Measurements from ENCODE around the gene CDH13.

DNA sequence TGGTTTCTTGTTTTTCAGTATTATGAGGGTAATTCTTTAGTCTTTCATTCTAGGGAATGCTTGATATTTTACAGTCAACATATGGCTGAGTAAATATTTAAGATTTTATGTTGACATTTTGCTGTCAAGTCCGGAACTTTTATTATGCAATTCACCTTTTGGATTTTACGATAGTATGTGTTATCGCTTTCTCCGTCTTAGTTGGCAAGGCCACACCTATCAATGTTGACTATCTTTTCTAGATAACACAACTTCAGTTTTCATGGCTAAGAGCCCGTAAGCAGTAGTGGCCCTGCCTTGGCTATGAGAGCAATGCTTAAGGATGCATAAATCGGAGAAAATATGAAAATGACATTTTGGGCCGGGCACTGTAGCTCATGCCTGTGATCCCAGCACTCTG is 39.5 kb upstream of the CDH13 start:
- TF ChIP-seq EGR1 (IDR thresholded peaks at IDR 0.05; ENCODE audit: borderline replicate concordance, low read depth, low read length) (no peak), EZH2 (IDR thresholded peaks at IDR 0.05; ENCODE audit: low read depth, low read length, severe bottlenecking) (no peak), POLR2A (IDR thresholded peaks at IDR 0.05; ENCODE audit: control extremely low read depth in 1 of 2, low read depth in 2 of 2, low read length in 2 of 2) (no peak), ASH2L (IDR thresholded peaks at IDR 0.05; ENCODE audit: low read length) (no peak), SRF (IDR thresholded peaks at IDR 0.05; ENCODE audit: low read depth, low read length) (no peak), YY1 (IDR thresholded peaks at IDR 0.05; ENCODE audit: low read depth, low read length) (no peak)
- TF ChIP-seq, protein P1, sequence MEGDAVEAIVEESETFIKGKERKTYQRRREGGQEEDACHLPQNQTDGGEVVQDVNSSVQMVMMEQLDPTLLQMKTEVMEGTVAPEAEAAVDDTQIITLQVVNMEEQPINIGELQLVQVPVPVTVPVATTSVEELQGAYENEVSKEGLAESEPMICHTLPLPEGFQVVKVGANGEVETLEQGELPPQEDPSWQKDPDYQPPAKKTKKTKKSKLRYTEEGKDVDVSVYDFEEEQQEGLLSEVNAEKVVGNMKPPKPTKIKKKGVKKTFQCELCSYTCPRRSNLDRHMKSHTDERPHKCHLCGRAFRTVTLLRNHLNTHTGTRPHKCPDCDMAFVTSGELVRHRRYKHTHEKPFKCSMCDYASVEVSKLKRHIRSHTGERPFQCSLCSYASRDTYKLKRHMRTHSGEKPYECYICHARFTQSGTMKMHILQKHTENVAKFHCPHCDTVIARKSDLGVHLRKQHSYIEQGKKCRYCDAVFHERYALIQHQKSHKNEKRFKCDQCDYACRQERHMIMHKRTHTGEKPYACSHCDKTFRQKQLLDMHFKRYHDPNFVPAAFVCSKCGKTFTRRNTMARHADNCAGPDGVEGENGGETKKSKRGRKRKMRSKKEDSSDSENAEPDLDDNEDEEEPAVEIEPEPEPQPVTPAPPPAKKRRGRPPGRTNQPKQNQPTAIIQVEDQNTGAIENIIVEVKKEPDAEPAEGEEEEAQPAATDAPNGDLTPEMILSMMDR (IDR thresholded peaks at IDR 0.05; ENCODE audit: control extremely low read depth in 1 of 3, insufficient read depth in 1 of 3, low read depth in 1 of 3, low read length in 3 of 3), result no peak
